HPDE6-E6E7 (cell line): ENCODE measurements around the gene NEDD9.

Experiments used
- DNase-seq: peaks from one replicate; pipeline ENCODE4 v3.0.0; 2011; ENCODE audit warnings: missing footprints; ENCODE audit errors: extremely low spot score

The NEDD9 gene

GRCh38 chr6:11143394-11144371 is 88.8 kb downstream of the NEDD9 start:
- peak; percentile 91 for DNase-seq

DNA sequence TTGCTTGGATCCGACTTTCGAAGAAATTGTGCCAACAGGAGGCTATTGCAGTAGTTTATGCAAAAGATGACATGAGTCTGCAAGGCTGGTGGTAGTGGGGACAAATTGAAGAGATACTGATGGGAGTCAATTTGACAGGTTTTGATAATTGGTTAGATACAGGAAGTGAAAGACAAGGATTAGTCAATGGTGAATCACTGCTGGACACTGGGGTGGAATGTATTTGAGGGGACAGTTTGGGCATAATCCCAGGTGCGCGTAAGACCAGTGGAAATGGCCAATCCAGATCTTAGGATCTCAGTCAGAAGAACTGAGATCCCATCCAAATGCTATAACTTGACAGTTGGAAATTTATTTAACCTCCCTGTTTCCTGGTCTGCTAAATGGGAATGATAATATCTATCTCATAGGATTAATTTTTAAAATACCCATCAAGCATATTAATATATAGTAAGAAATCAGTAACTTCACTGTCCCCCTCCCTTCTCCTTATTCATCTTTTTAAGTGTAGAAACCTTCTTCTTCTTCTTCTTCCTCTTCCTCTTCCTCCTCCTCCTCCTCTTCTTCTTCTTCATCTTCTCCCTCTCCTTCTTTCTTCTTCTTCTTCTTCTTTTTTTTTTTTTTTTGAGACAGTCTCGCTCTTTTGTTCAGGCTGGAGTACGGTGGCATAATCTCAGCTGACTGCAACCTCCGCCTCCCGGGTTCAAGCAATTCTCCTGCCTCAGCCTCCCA is 90.0 kb downstream of the NEDD9 start:
- no peak for DNase-seq

- DNase-seq: no peak
Measured at GRCh38 chr6:11141295-11141694, 91.2 kb downstream of the NEDD9 start.

DNA sequence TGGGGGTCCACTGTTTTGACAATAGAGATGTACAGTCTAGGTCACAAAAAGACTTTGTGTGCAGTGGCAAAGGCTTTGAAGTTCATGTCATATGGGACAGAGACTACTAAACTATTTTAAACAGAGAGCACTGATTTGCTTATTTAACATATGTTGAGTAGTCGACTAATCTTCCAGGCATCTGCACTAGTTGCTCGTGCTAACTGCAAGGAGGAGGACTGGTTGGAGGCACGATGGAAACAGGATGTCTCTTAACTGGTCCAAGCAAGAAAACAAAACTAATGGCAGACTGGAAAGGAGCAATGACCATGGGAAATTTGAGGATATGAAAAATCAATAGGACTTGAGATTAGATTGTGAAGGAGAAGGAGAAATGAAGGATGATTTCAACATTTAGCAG is 92.4 kb downstream of the NEDD9 start:
- no peak for DNase-seq

DNA sequence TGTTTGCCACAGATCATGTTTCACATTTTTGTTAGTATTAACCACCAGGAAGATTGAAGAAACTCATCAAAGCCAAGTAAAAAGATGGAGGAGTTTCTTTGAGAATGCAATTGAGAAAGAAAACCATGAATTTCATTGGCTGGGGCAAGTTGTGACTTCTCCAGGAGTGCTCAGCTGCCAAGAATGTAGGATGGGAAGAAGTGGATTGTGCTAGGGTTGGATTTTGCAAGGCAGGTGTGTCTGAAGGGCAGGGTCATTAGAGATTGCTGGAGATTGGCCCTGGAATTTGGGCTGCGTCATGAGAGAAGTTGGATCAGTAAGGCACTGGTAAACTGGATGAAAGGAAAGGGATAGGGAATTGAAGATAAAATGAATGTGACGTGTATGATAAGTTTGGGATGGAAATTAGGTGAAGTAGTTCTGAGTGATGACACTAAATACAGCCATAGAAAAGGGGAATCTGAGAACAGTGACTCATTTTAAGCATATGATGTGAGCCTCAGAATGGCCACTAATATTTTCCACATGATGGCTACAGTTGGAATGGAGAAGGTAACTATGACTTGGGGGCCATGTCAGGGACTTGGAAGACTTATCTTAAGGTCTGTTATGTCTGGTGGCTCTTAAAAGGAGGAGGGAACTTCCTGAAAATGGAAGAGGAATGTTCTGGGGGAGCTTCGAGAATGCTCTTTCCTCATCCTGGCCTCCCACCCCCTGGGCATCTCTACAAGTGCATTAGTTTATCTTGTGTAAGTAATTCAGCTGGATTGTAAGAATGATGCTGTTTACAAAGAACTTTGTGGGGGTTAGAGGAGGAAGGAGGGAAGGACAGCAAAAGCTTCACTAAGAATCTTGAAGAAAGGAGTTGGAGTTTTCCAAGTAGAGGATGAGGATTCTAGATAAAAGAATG is 93.2 kb downstream of the NEDD9 start:
- DNase-seq: peak; percentile 78

DNA sequence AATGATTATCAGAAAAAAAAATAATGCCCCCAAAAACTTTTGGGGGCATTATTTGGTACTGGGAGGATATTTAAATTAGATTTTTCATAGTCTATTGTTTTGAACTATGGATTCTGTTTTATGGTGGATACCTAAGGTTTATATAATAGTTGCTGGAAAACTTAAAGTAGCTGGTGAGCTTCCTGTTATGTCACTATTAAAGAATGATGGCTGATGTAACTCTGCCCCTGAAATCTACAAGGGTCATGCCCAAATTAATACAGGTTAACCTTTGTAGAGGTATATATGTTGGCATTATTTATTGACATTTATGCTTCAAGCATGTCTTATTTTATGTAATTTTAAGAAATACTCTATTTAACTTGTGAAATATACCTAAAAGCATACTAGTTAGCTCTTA is 95.7 kb downstream of the NEDD9 start:
- DNase-seq: no peak
